ENCODE results near the gene UQCRHL.

The UQCRHL gene

GRCh38 chr1:15796086-15796462, 11.4 kb downstream of the UQCRHL start:
- no peak for DNase-seq

- DNase-seq: no peak
These were observed 18.7 kb downstream of the UQCRHL start for GRCh38 chr1:15788624-15789301.

GRCh38 chr1:15786581-15786980, 20.9 kb downstream of the UQCRHL start:
- no peak for DNase-seq

- no peak for DNase-seq
These were observed 21.8 kb downstream of the UQCRHL start for GRCh38 chr1:15785683-15786082.

- no peak for DNase-seq
These were observed 29.3 kb downstream of the UQCRHL start for GRCh38 chr1:15777909-15778707.

- no peak for DNase-seq
These were observed 31.7 kb downstream of the UQCRHL start for GRCh38 chr1:15775706-15776105.

GRCh38 chr1:15771836-15772515, 35.5 kb downstream of the UQCRHL start:
- no peak for DNase-seq

GRCh38 chr1:15770313-15770962, 37.0 kb downstream of the UQCRHL start:
- DNase-seq: no peak

- no peak for DNase-seq
These were observed 39.1 kb downstream of the UQCRHL start for GRCh38 chr1:15768388-15768787.

GRCh38 chr1:15767941-15768340, 39.5 kb downstream of the UQCRHL start:
- DNase-seq: no peak

- no peak for DNase-seq
These were observed 41.8 kb downstream of the UQCRHL start for GRCh38 chr1:15765495-15766194.

- no peak for DNase-seq
These were observed 42.6 kb downstream of the UQCRHL start for GRCh38 chr1:15764890-15765289.

- DNase-seq: no peak
These were observed 43.1 kb downstream of the UQCRHL start for GRCh38 chr1:15764269-15764764.

- DNase-seq: no peak
These were observed 44.9 kb downstream of the UQCRHL start for GRCh38 chr1:15762546-15762945.

- DNase-seq: no peak
These were observed 45.9 kb downstream of the UQCRHL start for GRCh38 chr1:15761366-15762128.

GRCh38 chr1:15760520-15761211, 46.8 kb downstream of the UQCRHL start:
- DNase-seq: no peak

GRCh38 chr1:15758953-15759661, 48.3 kb downstream of the UQCRHL start:
- DNase-seq: no peak

- no peak for DNase-seq
These were observed 49.0 kb downstream of the UQCRHL start, which contains the start of gene FBLIM1 for GRCh38 chr1:15758343-15758931. TSS of gene FBLIM1 (plus strand) at chr1:15758795. CDS start at chr1:15764984, 6,189 bp downstream.

GRCh38 chr1:15757575-15758342, 49.7 kb downstream of the UQCRHL start:
- no peak for DNase-seq

Data from activated effector memory CD4-positive, alpha-beta T cell treated with anti-CD3 and anti-CD28 coated beads, Interleukin-2, amount 50 U/mL, for 16 hours (primary cell).